K562 (cell line): ENCODE results near the gene PLPP4. TPM values are rescaled to one million over a fixed set of nuclear protein-coding genes. Genes with fewer than 3 reads are reported as not detected.

Experiments
- ATAC-seq: fragments of 200-7000 bp; cut with Tn5 transposase; 3 replicates; pipeline ENCODE4 v1.9.1; 2020; ENCODE audit warnings: moderate library complexity
- BruUV-seq: library from RNA; stranded (reverse); fragments of 400-500 nt; replicated peaks from 2 replicates; lab custom pipeline; 2021; lab: Mats Ljungman, UMichigan
- CTCF ChIA-PET: fragments of 300-600 bp; formaldehyde crosslinking; extraction: SDS; loops from one replicate; lab custom pipeline; 2021; ENCODE audit warnings: low intra/inter-chr PET ratio; lab: Yijun Ruan, JAX
- POLR2A ChIA-PET: fragments of 300-600, 350-650 bp; sonication (Branson Sonifier 250); formaldehyde crosslinking; extraction: SDS; loops from one replicate; lab custom pipeline; 2021; ENCODE audit warnings: antibody characterized with exemption, inconsistent platforms; lab: Yijun Ruan, JAX
- DNase-seq, 4 experiments: peaks; one replicate each; pipeline versions ENCODE4 v3.0.0 to v3.0.0-alpha.2; 2011 to 2018; ENCODE audit warnings: low spot score in 3 of 4, mixed read lengths in 3 of 4; ENCODE audit errors: extremely low read depth in 1 of 4
- FAIRE-seq: peaks from 2 replicates; lab custom pipeline; 2011; peaks lifted over from hg19 to GRCh38; lab: Jason Lieb, UNC
- H2AFZ ChIP-seq: 2 replicates; pipeline ENCODE4 v1.6.0; 2011; ENCODE audit warnings: low read depth, low read length, control low read depth, inconsistent platforms
- H3K27ac ChIP-seq: fragments of 200-600 bp; 3 replicates; pipeline ENCODE4 v1.8.0; 2011; ENCODE audit warnings: low read depth, mild to moderate bottlenecking, control low read depth, inconsistent platforms, low read length, moderate library complexity, mixed read lengths; ENCODE audit errors: extremely low read depth
- H3K27me3 ChIP-seq, 2 experiments: fragments of 300-600 bp in 1 of 2; 2 replicates in 1 of 2; 3 replicates in 1 of 2; pipeline versions ENCODE4 v1.6.0 to v1.8.0; 2011; ENCODE audit warnings: inconsistent platforms in 2 of 2, low read length in 2 of 2, mild to moderate bottlenecking in 1 of 2, mixed read lengths in 1 of 2, moderate library complexity in 1 of 2; ENCODE audit not compliant: control insufficient read depth in 2 of 2, insufficient read depth in 2 of 2
- H3K36me3 ChIP-seq: fragments of 300-600 bp; 3 replicates; pipeline ENCODE4 v1.8.0; 2011; ENCODE audit warnings: mild to moderate bottlenecking, low read length, inconsistent platforms; ENCODE audit not compliant: control insufficient read depth, insufficient read depth
- H3K4me1 ChIP-seq, 2 experiments: fragments of 200-600 bp in 1 of 2; replicated peaks in 1 of 2; 2 replicates in 1 of 2; 3 replicates in 1 of 2; pipeline versions ENCODE4 v1.5.1 to v1.8.0; 2011; ENCODE audit warnings: inconsistent platforms in 2 of 2, low read length in 2 of 2, mild to moderate bottlenecking in 1 of 2, mixed read lengths in 1 of 2, moderate library complexity in 1 of 2; ENCODE audit not compliant: control insufficient read depth in 2 of 2, insufficient read depth in 2 of 2
- H3K4me2 ChIP-seq: 2 replicates; pipeline ENCODE4 v1.6.1; 2011; ENCODE audit warnings: low read length, control low read depth, inconsistent platforms, mixed read lengths; ENCODE audit not compliant: insufficient read depth
- H3K4me3 ChIP-seq: fragments of 200-600 bp; sonication (generic), shearing (Covaris generic); 2 replicates; pipeline ENCODE4 v1.5.1; 2016; ENCODE audit warnings: control low read depth, inconsistent platforms
- H3K79me2 ChIP-seq: fragments of 200-600 bp; 3 replicates; pipeline ENCODE4 v1.8.0; 2011; ENCODE audit warnings: low read length, inconsistent platforms; ENCODE audit not compliant: control insufficient read depth, insufficient read depth
- H3K9ac ChIP-seq, 2 experiments: 2 replicates each; pipeline versions ENCODE4 v1.6.0 to v1.6.1; 2011; ENCODE audit warnings: low read depth in 2 of 2, low read length in 2 of 2, control low read depth in 1 of 2, inconsistent platforms in 1 of 2, mild to moderate bottlenecking in 1 of 2, mixed read lengths in 1 of 2; ENCODE audit not compliant: insufficient read depth in 1 of 2
- H3K9me1 ChIP-seq: one replicate; pipeline ENCODE4 v1.6.0; 2011; ENCODE audit warnings: inconsistent platforms, mild to moderate bottlenecking, low read length, moderate library complexity; ENCODE audit not compliant: control insufficient read depth, insufficient read depth
- H3K9me3 ChIP-seq: replicated peaks from 2 replicates; pipeline ENCODE4 v1.5.1; 2011; ENCODE audit warnings: low read depth, low read length, inconsistent platforms; ENCODE audit not compliant: control insufficient read depth, insufficient read depth
- H4K20me1 ChIP-seq: replicated peaks from 2 replicates; pipeline ENCODE4 v1.6.1; 2011; ENCODE audit warnings: low read length, inconsistent platforms, mixed read lengths; ENCODE audit not compliant: control insufficient read depth, insufficient read depth
- CTBP1 ChIP-seq: fragments of 450-650 bp; IDR thresholded peaks from 2 replicates; pipeline ENCODE4 v1.6.1; 2016; ENCODE audit warnings: borderline replicate concordance
- KDM5B ChIP-seq: fragments of 200-600 bp; sonication (generic); IDR thresholded peaks from 2 replicates; pipeline ENCODE4 v1.6.1; 2012; ENCODE audit warnings: low read depth, mild to moderate bottlenecking, moderate library complexity, low read length, control low read depth, inconsistent platforms; ENCODE audit not compliant: insufficient replicate concordance
- STAT6 ChIP-seq: sonication (generic); formaldehyde crosslinking; IDR thresholded peaks from 2 replicates; pipeline ENCODE4 v1.8.1; 2023; ENCODE audit warnings: mild to moderate bottlenecking, missing genetic modification reagents
- USF1 ChIP-seq: sonication (generic); formaldehyde crosslinking; IDR thresholded peaks from 2 replicates; pipeline ENCODE4 v1.9.0; 2022; ENCODE audit warnings: mild to moderate bottlenecking, missing genetic modification reagents
- XRCC4 ChIP-seq: IDR thresholded peaks from one replicate; pipeline ENCODE4 v1.6.1; 2011; ENCODE audit not compliant: insufficient read depth, insufficient read length; ENCODE audit errors: extremely low read depth
- ZBTB2 ChIP-seq: fragments of 450-650 bp; IDR thresholded peaks from 2 replicates; pipeline ENCODE4 v1.6.1; 2016; ENCODE audit warnings: antibody characterized with exemption
- ZBTB9 ChIP-seq: fragments of 450-650 bp; formaldehyde crosslinking; IDR thresholded peaks from 2 replicates; pipeline ENCODE4 v1.4.0; 2020; ENCODE audit warnings: mild to moderate bottlenecking, moderate library complexity
- ZNF551 ChIP-seq: fragments of 250-450 bp; sonication (Bioruptor Pico); IDR thresholded peaks from 2 replicates; pipeline ENCODE4 v1.5.0; 2021; ENCODE audit warnings: mild to moderate bottlenecking, moderate library complexity
- WGBS: fragments of 100-300 bp; shearing (Covaris generic); methylation state at CpG from one replicate; pipeline ENCODE4 v1.1.6; 2016; ENCODE audit warnings: low coverage, mixed read lengths; ENCODE audit not compliant: insufficient coverage; ENCODE audit errors: missing lambda C conversion rate; 5-methylcytosine and 5-hydroxymethylcytosine counted together
- in situ Hi-C: fragments of 300-500 bp; cut with MboI; formaldehyde crosslinking; loops from 4 replicates; pipeline ENCODE4 v1.15.0; 2018; ENCODE audit warnings: inconsistent platforms, mixed read lengths
- intact Hi-C: fragments of 100-400 bp; cut with micrococcal nuclease; formaldehyde crosslinking; loops from 2 replicates; pipeline ENCODE4 v1.14.2; 2022
- polyA plus RNA-seq, 8 experiments: library from polyadenylated mRNA; depleted of rRNA in 4 of 8; stranded (reverse) in 5 of 8; unstranded in 3 of 8; fragments of >200 nt; fragmentation: Nextera tagmentation in 2 of 8; fragmentation: Illumina TruSeq in 1 of 8; extraction: Ambion mirVana in 2 of 8; extraction: Trizol in 1 of 8; gene quantifications; 2 replicates each; pipeline versions ENCODE4 v1.2.1 to v1.2.3, GENCODE V29; 2011 to 2014; ENCODE audit warnings: inconsistent platforms in 1 of 8, missing spikeins in 1 of 8
- total RNA-seq, 7 experiments: library from RNA; depleted of rRNA in 6 of 7; stranded (reverse); fragments of >200 nt in 6 of 7; fragmentation: Illumina TruSeq in 2 of 7; extraction: Trizol in 2 of 7; gene quantifications; 2 replicates each; pipeline versions ENCODE4 v1.2.1 to v1.2.3, GENCODE V29; 2011 to 2021; ENCODE audit warnings: low replicate concordance in 1 of 7

Gene PLPP4
- total and polyA plus RNA-seq, 9 of the 15 experiments (the other 6 are each of a cell fraction or from before 2014, with no cell fraction given): 0.08 TPM; not detected in 8

GRCh38 chr10:120465138-120465537 is 8.1 kb downstream of the PLPP4 start:
- Histone ChIP-seq H2AFZ (no peak overlapping the region), H4K20me1 (no peaks in the 10 kb centered on the region; the same call in 1 of the 2 replicates), H3K9me3 (no peaks in the 10 kb centered on the region), H3K27me3 (no peaks in the 10 kb centered on the region), H3K4me1 (no peaks in the 10 kb centered on the region), H3K27ac (no peak overlapping the region), H3K36me3 (no peaks in the 10 kb centered on the region), H3K4me3 (no peak overlapping the region), H3K9me1 (no peaks in the 10 kb centered on the region), H3K9ac (no peak overlapping the region), H3K4me2 (no peak overlapping the region), H3K79me2 (no peaks in the 10 kb centered on the region)
- BruUV-seq: no TSS peak
- FAIRE-seq (no peak), ATAC-seq (no peak), DNase-seq (no peak)
- ChIA-PET POLR2A (no interaction called here), CTCF (no interaction called here)
- intact Hi-C loops: no loop called here
- 0% methylated on average over 1 of the region's 2 CpGs for WGBS
- no peak for TF ChIP-seq ZBTB2
- in situ Hi-C loops: no loop called here

GRCh38 chr10:120466006-120466405 is 9.0 kb downstream of the PLPP4 start:
- H3K4me2 ChIP-seq: no peak overlapping the region
- WGBS: 0% methylated on average over 2 of the region's 2 CpGs
- no peaks in the 10 kb centered on the region; the same call in 1 of the 2 replicates for H4K20me1 ChIP-seq
- no peaks in the 10 kb centered on the region for H3K4me1 ChIP-seq
- DNase-seq: no peak
- H3K79me2 ChIP-seq: no peaks in the 10 kb centered on the region
- no peaks in the 10 kb centered on the region for H3K27me3 ChIP-seq
- H3K9me3 ChIP-seq: no peaks in the 10 kb centered on the region
- CTCF ChIA-PET: no interaction called here
- BruUV-seq: no TSS peak
- H2AFZ ChIP-seq: no peak overlapping the region
- ATAC-seq: no peak
- POLR2A ChIA-PET: interaction anchor here (0.6 kb wide), 1 partner anchor 341 kb away, joined by 4 read pairs; no protein-coding TSS in a partner anchor
- no peak for FAIRE-seq
- no peak overlapping the region for H3K4me3 ChIP-seq
- H3K27ac ChIP-seq: no peak overlapping the region
- intact Hi-C loops (no loop called here), in situ Hi-C loops (no loop called here)
- no peak overlapping the region for H3K9ac ChIP-seq
- H3K9me1 ChIP-seq: no peaks in the 10 kb centered on the region
- no peaks in the 10 kb centered on the region for H3K36me3 ChIP-seq
- TF ChIP-seq ZNF551 (CRISPR knock-in tag): no peak
- TF ChIP-seq CTBP1: no peak
- no peak for TF ChIP-seq USF1 (CRISPR knock-in tag)
- TF ChIP-seq ZBTB9: no peak
- TF ChIP-seq KDM5B: no peak
- TF ChIP-seq STAT6: no peak
- no peak for TF ChIP-seq XRCC4
